GM19099 (cell line): Measurements from ENCODE around the gene SEM1.
A peak's percentile ranks its signal among the peaks of the same experiment; 100 is the strongest.

Experiments
- POLR2A ChIP-seq: IDR thresholded peaks from 3 replicates; pipeline ENCODE4 v1.6.1; 2011; ENCODE audit warnings: low read depth; ENCODE audit not compliant: insufficient read length; ENCODE audit errors: extremely low read depth

Gene SEM1

DNA sequence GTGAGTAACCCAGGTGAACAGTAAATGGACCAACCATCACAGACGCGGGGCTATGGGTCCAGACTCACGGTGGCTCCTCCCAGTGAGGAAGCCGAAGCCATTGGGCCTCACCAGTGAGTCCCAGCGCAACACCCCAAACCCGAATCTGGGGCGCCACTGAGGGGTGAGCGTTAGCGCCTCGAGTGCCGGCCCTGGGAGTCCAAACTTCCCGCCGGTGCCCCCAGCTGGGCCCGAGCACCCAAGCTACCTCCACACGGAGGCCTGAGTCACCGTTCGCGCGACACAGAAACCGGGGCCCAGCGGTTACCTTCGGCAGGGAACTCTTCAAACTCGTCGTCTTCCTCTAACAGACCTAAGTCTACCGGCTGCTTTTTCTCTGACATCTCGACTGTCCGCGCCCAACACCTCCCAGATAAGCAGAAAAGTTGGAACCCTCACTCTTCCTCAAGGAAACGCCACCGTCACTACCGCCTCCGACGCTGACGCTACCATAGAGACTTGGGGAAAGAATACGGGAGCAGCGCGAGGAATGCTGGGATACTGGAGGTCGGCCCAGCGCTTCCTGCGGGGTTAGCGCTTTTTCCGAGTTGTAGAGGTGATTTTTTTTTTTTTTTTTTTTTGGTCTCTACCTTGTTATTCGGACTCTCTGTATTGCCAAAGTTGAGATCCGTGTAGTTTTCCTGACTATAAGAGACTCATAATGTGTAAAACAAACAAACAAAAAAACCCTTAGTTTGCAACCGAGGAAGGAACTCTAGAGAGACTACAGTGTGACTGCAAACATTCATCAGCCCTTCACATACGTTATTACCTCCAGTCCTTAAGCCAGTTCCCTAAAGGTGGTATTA is at the start of gene SEM1:
Gene SEM1 (minus strand): TSS at position 466 of the 848 bp plus-strand sequence. CDS start 83 bp downstream, at position 383.
- peak; percentile 68 for TF ChIP-seq POLR2A

DNA sequence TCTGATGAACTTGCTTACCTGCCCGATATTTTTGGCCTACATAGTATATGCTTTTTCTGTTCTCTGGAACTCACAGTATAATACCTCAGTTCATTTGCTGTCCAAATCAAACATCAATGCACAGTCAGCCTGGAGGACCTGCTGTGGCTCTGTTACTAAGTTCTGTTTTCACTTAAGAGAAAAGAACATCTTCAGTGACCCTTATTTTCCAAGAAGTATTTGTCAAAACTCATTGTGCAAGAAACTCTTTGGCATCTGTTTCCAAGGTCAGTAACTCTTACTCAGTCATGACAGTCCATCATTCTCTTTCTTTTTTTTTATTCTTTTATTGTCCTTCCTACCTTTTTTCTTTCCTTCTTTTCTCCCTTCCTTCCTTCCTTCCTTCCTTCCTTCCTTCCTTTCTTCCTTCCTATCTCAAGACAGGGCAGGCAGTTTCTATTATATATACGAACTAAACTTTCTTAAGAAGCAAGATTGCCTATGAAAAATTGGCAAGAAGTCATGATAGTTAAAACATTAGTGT is 37.8 kb upstream of the SEM1 start:
- TF ChIP-seq POLR2A = no peak

DNA sequence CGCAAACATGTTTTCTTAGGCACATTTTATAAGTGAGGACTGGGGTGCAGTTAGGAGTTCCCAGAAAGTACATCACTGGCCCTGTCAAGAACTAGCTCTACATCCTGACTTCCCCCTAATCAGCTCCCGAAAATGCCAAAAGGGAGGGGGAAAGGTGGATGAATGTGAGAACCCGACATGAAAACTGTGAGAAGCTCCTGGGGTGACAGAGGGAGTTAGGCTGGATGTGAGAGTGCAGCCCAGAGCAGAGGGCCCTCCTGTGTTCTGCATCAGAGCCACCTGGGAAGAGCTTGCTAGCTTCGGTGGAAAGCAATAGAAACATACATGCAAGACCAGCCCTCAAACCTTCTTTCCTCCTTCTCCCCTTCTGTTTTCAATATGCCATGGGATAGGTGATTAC is 30.5 kb upstream of the SEM1 start:
- no peak for TF ChIP-seq POLR2A

DNA sequence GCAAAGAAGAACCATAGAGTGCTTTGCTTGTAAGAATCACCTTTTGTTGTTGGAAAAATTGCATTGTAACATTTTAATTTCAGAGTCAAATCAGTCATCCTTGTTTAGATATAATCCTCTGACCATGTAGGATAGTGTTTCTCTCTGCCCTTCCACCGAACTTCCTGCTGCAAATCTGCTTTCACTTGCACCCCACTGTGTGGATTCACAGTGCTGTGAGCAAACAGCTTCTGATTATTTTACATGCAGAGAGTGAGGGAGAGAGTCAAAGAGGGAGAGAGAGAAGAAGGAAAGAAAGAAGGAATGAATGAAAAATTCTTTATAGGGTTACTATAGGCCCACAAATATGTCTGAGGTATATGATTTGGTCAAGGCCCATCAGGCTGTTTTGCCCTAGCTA is 30.0 kb upstream of the SEM1 start:
- TF ChIP-seq POLR2A = no peak

DNA sequence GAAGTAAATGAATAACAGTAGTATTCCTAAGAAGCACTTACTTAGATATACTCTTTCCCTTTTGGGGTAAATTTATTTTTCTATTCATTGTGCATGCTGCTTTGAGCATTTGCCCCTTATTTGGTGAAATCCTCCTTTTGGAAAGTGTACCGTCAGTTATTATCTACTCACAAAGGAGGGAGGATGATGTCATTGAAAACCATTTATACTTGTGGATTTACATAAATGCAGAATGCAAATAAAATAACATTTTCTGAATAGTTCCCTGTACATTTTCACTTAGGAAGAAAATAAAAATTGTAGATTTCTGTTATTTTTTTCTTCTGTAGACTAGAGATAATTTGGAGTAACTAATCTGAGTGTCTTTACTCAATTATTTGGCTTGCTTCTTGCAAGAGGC is 29.5 kb upstream of the SEM1 start:
- no peak for TF ChIP-seq POLR2A

DNA sequence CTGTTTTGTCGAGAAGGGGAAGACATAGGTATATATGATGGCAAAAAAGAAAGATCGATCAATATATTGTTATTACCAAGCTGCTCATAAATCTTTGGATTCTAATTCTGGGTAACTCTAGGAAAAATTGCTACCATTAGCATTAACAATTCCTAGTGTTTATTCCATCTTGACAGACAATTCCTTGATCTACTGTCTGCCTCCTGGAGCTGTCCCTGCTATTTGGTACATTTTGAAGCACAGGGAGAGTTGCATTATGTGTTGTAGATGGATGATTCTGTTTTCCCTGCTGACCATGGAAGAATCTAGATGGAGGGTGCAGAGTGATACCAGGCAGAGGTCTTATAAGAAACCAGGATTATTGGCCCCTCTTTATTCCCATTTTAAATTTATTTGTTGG is 29.1 kb upstream of the SEM1 start:
- no peak for TF ChIP-seq POLR2A

DNA sequence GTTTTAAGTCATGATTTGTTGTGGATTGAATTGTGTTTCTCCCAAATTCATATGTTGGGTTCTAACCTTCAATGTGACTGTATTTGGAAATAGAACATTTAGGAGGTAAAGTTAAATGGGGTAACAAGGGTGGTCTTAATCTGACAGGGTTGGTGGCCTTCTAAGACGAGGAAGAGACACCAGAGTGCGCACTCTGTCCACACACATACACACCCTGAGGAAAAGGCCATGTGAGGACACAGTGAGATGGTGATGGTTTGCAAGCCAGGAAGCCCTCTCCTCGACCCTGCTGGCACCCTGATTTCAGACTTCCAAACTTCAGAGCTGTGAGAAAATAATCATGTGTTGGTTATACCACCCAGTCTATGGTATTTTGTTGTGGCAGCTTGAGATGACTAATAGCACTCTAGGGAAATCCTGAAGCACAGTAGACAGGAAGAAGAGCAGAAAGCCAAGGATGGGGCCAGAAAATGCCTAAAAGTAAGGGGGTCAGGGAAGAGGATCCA is 28.0 kb upstream of the SEM1 start:
- no peak for TF ChIP-seq POLR2A

DNA sequence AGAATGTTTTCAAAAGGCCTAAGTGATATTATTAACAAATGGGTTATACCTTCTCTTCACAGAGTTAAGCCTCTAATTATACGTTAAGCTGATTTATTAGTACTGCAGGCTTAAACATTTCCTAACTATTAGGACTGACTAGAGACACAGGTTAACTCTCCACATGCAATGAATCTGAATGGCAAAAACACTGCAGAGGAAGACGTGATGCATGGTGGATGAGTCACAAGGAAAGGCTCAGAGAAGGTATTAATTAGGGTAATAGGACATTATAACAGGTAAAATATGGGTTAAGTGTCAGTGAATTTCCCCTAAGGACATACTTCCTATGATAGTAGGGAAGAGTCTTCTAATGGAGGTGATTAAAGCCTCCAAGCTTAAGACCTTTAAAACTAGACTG is 24.7 kb upstream of the SEM1 start:
- no peak for TF ChIP-seq POLR2A

DNA sequence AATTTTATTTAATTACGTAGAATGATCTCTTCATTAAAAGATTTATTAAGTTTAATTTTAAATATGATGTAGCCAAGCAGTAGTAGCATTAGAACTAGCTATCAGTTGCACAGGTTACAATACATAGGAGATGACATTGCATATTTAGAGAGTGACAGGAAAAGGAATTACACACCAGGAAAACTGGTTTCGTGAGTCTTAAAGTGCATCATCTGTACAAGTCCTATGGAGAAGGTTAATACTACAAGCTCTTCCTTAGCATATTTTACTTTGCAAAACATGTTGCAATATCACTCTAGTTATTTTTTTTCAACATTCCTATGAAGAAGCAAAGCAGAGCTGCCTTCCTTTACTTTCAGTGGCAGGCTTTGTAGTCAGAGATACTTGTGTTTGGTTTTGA is 20.2 kb upstream of the SEM1 start:
- no peak for TF ChIP-seq POLR2A

DNA sequence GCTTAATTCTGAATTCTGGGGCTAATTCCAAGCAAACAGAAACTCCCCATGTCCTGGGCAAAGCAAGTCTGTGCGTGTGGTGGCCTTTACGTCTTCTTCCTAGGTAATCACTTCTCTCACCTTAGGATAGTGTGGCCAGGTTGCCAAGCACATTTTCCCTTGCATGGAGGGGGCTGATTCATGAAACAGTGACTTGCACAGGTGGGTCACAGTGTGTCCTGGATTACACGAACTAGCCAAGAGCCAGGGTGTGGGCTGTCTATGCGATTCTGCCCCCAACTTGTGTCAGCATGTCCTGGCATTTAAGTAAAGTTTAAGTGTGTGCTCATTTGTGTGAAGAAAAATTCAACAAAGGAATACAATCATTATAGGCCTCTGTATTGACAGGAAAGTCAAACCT is 18.5 kb upstream of the SEM1 start:
- no peak for TF ChIP-seq POLR2A

DNA sequence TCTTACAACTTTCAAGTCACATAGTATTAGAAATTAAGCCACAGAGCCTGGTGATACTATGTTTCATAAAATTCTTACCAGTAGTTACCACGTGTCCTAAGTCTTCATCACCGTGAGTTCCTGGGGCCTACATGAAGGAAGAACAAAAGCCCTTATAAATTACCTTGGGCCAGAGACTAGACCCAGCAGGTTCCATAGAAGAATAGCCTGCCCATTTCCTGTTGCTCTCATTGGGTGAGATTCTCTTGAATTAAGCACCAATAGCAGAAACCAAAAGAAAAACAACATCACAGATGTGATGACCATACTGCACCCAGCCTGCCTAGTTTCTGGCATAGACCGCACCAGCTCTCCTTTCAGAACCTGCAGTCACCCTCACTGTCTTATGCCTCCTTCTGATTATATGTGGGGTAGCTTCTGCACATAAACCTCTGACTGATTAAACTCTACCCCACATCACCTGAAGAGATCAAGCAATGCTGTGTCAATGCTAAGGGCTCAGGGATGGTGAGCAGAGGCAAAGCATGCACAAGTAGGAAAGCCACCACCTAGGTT is 18.0 kb upstream of the SEM1 start:
- no peak for TF ChIP-seq POLR2A

DNA sequence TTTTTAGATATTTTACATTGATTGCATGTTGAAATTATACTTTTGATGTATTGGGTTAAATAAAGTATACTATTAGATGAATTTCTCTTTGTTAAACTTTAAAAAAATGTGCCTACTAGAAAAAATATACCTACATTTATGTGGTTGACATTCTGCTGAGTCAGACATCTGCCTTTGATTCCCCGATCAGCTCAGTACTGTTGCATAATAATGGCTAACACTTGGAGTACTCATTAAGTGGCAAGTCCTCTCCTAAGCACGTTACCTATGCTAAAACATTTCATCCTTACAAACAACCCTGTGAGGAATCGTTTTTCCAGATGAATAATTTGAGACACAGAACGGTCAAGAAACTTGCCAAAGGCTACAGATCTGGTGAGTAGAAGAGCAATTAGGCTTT is 14.0 kb upstream of the SEM1 start:
- no peak for TF ChIP-seq POLR2A

DNA sequence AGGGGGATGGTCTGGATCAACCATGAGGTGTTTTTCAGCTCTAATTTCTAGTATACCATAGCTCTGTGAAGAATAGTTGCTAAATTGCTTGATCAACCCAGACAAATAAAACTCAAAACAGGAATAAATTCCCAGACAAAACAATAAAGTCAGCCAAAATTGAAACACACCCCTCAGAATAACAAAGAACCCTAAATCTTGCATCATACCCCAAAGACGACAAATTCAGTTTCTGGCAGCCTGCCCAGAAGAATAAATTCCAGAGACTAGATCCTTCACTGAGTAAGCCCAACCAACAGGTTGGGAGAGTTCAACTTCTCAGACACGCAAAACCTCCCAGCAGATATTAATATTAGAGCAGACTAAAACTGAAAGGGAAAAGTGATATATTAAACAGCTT is 11.2 kb upstream of the SEM1 start:
- no peak for TF ChIP-seq POLR2A

DNA sequence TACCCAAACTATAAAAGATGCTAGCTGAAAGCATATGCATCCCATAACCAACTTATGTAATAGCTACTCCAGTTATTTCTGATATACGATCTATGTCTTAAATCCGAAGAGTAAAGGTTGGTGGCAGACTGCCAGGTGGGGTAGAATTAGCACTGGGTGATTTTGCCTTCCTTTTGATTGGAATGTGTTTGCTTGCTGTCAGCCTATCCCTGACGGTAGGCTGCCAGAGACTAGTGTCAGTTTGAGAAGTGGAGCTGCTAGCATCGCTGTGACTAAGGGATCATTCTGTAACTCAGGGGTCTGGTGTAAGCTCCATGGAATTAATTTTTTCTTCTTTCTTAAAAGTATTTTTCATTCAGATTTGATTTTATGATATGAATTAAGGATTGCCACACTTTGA is 9.5 kb upstream of the SEM1 start:
- no peak for TF ChIP-seq POLR2A

DNA sequence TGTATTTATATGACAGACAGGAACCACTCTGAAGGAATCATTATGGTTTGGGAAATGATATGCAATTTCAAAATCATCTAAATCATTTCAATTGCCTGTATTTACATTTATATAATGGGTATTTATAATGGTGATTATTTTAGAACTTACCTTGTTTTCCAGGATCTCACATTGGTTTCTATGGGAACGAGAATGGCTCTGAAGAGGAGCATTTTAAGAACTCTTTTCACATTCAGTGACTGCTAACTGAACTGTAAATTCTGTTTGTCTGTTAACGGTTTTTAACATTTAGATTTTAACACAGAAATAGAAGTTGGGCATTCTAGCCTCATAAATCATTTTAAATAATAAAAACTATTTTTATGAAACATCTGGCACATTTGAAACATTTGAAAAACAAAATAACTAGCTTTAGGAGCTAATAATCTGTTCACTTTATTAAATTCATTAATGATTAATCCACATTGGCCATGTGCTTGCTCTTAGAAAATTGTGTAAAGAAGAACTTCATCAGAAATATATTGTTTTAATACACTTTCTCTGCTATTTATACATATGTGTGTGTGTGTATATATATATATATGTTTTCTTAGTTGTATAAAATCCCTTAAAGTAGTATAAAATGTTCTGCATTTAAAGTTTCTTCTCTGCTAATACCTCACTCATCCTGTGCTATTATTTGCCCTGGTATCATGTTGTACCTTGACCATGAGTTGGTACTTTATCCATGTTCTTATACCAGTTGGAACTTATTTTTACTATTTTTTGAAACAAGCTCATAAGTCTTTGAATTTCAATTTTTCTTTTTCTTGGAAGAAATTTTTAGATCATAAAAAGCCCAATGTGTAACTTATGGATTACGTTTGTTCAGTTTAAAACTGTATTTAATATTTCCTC is 8.7 kb upstream of the SEM1 start:
- no peak for TF ChIP-seq POLR2A

DNA sequence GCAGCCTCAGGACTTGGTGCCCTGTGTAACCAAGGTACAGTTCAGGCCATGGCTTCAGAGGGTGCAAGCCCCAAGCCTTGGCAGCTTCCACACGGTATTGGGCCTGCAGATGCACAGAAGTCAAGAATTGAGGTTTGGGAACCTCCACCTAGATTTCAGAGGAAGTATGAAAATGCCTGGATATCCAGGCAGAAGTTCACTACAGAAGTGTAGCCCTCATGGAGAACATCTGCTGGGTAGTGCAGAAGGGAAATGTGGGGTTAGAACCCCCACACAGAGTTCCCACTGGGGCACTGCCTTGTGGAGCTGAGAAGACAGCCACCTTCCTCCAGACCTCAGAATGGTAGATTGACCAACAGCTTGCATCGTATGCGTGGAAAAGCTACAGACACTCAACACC is 3.4 kb upstream of the SEM1 start:
- TF ChIP-seq POLR2A = no peak

DNA sequence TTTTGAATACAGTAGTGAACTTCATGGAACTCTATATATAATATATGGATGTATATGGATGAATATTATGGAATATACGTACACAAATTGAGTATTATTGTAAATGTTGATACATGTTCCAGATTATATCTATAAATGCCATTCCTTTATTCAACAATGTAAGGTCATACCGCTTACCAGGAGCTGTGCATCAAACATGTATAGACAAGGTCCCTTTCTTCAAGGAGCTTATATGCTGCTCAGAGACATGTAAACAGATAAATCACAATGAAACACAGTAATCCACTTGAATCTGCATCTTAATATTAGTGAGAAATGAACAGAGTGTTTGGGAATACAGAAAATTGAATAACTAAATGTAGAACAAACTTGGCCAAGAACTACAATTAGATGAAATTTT is 898 bp upstream of the SEM1 start:
- no peak for TF ChIP-seq POLR2A
